K562 (cell line): Measurements from ENCODE around the gene ETV3. TPM values are rescaled to one million over a fixed set of nuclear protein-coding genes. Genes with fewer than 3 reads are reported as not detected.
A peak's percentile ranks its signal among the peaks of the same experiment; 100 is the strongest.

Experiments used
- ATAC-seq: fragments of 200-7000 bp; cut with Tn5 transposase; 3 replicates; pipeline ENCODE4 v1.9.1; 2020; ENCODE audit warnings: moderate library complexity
- BruUV-seq: library from RNA; stranded (reverse); fragments of 400-500 nt; replicated peaks from 2 replicates; lab custom pipeline; 2021; lab: Mats Ljungman, UMichigan
- CTCF ChIA-PET: fragments of 300-600 bp; formaldehyde crosslinking; extraction: SDS; loops from one replicate; lab custom pipeline; 2021; ENCODE audit warnings: low intra/inter-chr PET ratio; lab: Yijun Ruan, JAX
- POLR2A ChIA-PET: fragments of 300-600, 350-650 bp; sonication (Branson Sonifier 250); formaldehyde crosslinking; extraction: SDS; loops from one replicate; lab custom pipeline; 2021; ENCODE audit warnings: antibody characterized with exemption, inconsistent platforms; lab: Yijun Ruan, JAX
- DNase-seq, 4 experiments: peaks; one replicate each; pipeline versions ENCODE4 v3.0.0 to v3.0.0-alpha.2; 2011 to 2018; ENCODE audit warnings: low spot score in 3 of 4, mixed read lengths in 3 of 4; ENCODE audit errors: extremely low read depth in 1 of 4
- FAIRE-seq: peaks from 2 replicates; lab custom pipeline; 2011; peaks lifted over from hg19 to GRCh38; lab: Jason Lieb, UNC
- H2AFZ ChIP-seq: 2 replicates; pipeline ENCODE4 v1.6.0; 2011; ENCODE audit warnings: low read depth, low read length, control low read depth, inconsistent platforms
- H3K27ac ChIP-seq: fragments of 200-600 bp; 3 replicates; pipeline ENCODE4 v1.8.0; 2011; ENCODE audit warnings: low read depth, mild to moderate bottlenecking, control low read depth, inconsistent platforms, low read length, moderate library complexity, mixed read lengths; ENCODE audit errors: extremely low read depth
- H3K27me3 ChIP-seq, 2 experiments: fragments of 300-600 bp in 1 of 2; 2 replicates in 1 of 2; 3 replicates in 1 of 2; pipeline versions ENCODE4 v1.6.0 to v1.8.0; 2011; ENCODE audit warnings: inconsistent platforms in 2 of 2, low read length in 2 of 2, mild to moderate bottlenecking in 1 of 2, mixed read lengths in 1 of 2, moderate library complexity in 1 of 2; ENCODE audit not compliant: control insufficient read depth in 2 of 2, insufficient read depth in 2 of 2
- H3K36me3 ChIP-seq: fragments of 300-600 bp; 3 replicates; pipeline ENCODE4 v1.8.0; 2011; ENCODE audit warnings: mild to moderate bottlenecking, low read length, inconsistent platforms; ENCODE audit not compliant: control insufficient read depth, insufficient read depth
- H3K4me1 ChIP-seq, 2 experiments: fragments of 200-600 bp in 1 of 2; replicated peaks in 1 of 2; 2 replicates in 1 of 2; 3 replicates in 1 of 2; pipeline versions ENCODE4 v1.5.1 to v1.8.0; 2011; ENCODE audit warnings: inconsistent platforms in 2 of 2, low read length in 2 of 2, mild to moderate bottlenecking in 1 of 2, mixed read lengths in 1 of 2, moderate library complexity in 1 of 2; ENCODE audit not compliant: control insufficient read depth in 2 of 2, insufficient read depth in 2 of 2
- H3K4me2 ChIP-seq: 2 replicates; pipeline ENCODE4 v1.6.1; 2011; ENCODE audit warnings: low read length, control low read depth, inconsistent platforms, mixed read lengths; ENCODE audit not compliant: insufficient read depth
- H3K4me3 ChIP-seq: fragments of 200-600 bp; sonication (generic), shearing (Covaris generic); 2 replicates; pipeline ENCODE4 v1.5.1; 2016; ENCODE audit warnings: control low read depth, inconsistent platforms
- H3K79me2 ChIP-seq: fragments of 200-600 bp; 3 replicates; pipeline ENCODE4 v1.8.0; 2011; ENCODE audit warnings: low read length, inconsistent platforms; ENCODE audit not compliant: control insufficient read depth, insufficient read depth
- H3K9ac ChIP-seq, 2 experiments: 2 replicates each; pipeline versions ENCODE4 v1.6.0 to v1.6.1; 2011; ENCODE audit warnings: low read depth in 2 of 2, low read length in 2 of 2, control low read depth in 1 of 2, inconsistent platforms in 1 of 2, mild to moderate bottlenecking in 1 of 2, mixed read lengths in 1 of 2; ENCODE audit not compliant: insufficient read depth in 1 of 2
- H3K9me1 ChIP-seq: one replicate; pipeline ENCODE4 v1.6.0; 2011; ENCODE audit warnings: inconsistent platforms, mild to moderate bottlenecking, low read length, moderate library complexity; ENCODE audit not compliant: control insufficient read depth, insufficient read depth
- H3K9me3 ChIP-seq: replicated peaks from 2 replicates; pipeline ENCODE4 v1.5.1; 2011; ENCODE audit warnings: low read depth, low read length, inconsistent platforms; ENCODE audit not compliant: control insufficient read depth, insufficient read depth
- H4K20me1 ChIP-seq: replicated peaks from 2 replicates; pipeline ENCODE4 v1.6.1; 2011; ENCODE audit warnings: low read length, inconsistent platforms, mixed read lengths; ENCODE audit not compliant: control insufficient read depth, insufficient read depth
- BDP1 ChIP-seq: IDR thresholded peaks from 3 replicates; pipeline ENCODE4 v1.6.1; 2011; ENCODE audit not compliant: insufficient read length, insufficient read depth
- CC2D1A ChIP-seq: fragments of 450-650 bp; IDR thresholded peaks from 2 replicates; pipeline ENCODE4 v1.6.1; 2017; ENCODE audit warnings: mild to moderate bottlenecking
- CHD2 ChIP-seq: IDR thresholded peaks from 2 replicates; pipeline ENCODE4 v1.6.1; 2011; ENCODE audit warnings: low read depth, low read length
- KDM5B ChIP-seq: fragments of 200-600 bp; sonication (generic); IDR thresholded peaks from 2 replicates; pipeline ENCODE4 v1.6.1; 2012; ENCODE audit warnings: low read depth, mild to moderate bottlenecking, moderate library complexity, low read length, control low read depth, inconsistent platforms; ENCODE audit not compliant: insufficient replicate concordance
- MCM2 ChIP-seq: fragments of 450-650 bp; IDR thresholded peaks from 2 replicates; pipeline ENCODE4 v1.6.1; 2017; ENCODE audit warnings: low read depth, mild to moderate bottlenecking
- MCM5 ChIP-seq: fragments of 450-650 bp; IDR thresholded peaks from 2 replicates; pipeline ENCODE4 v1.6.1; 2016; ENCODE audit warnings: low read depth
- MTA2 ChIP-seq: fragments of 450-650 bp; IDR thresholded peaks from 2 replicates; pipeline ENCODE4 v1.6.1; 2016; ENCODE audit warnings: low read depth
- NR3C1 ChIP-seq: sonication (generic); formaldehyde crosslinking; IDR thresholded peaks from 2 replicates; pipeline ENCODE4 v1.8.1; 2022; ENCODE audit warnings: missing genetic modification reagents
- PHF20 ChIP-seq: fragments of 450-650 bp; IDR thresholded peaks from 2 replicates; pipeline ENCODE4 v1.6.1; 2018; ENCODE audit not compliant: partially characterized antibody
- RBM15 ChIP-seq: fragments of 200-400 bp; formaldehyde crosslinking; IDR thresholded peaks from 2 replicates; pipeline ENCODE4 v1.6.1; 2018; ENCODE audit warnings: mild to moderate bottlenecking, low read length, moderate library complexity; ENCODE audit not compliant: insufficient read depth
- RFX1 ChIP-seq: fragments of 450-650 bp; IDR thresholded peaks from 2 replicates; pipeline ENCODE4 v1.6.1; 2016; ENCODE audit warnings: mild to moderate bottlenecking, moderate library complexity
- ZHX1 ChIP-seq: fragments of 150-350 bp; conservative IDR thresholded peaks from 2 replicates; pipeline ENCODE4 v1.6.1; 2014; ENCODE audit warnings: low read length
- ZNF143 ChIP-seq: sonication (generic); formaldehyde crosslinking; IDR thresholded peaks from 2 replicates; pipeline ENCODE4 v1.9.0; 2022; ENCODE audit warnings: mild to moderate bottlenecking, missing genetic modification reagents
- ZNF165 ChIP-seq: fragments of 250-450 bp; sonication (Bioruptor Pico); IDR thresholded peaks from 2 replicates; pipeline ENCODE4 v1.4.0; 2020; ENCODE audit warnings: borderline replicate concordance
- ZNF449 ChIP-seq: fragments of 250-450 bp; sonication (Bioruptor Pico); IDR thresholded peaks from 2 replicates; pipeline ENCODE4 v1.8.0; 2022; ENCODE audit warnings: moderate library complexity, mild to moderate bottlenecking, inconsistent platforms
- ZNF668 ChIP-seq: fragments of 250-450 bp; sonication (Bioruptor Pico); IDR thresholded peaks from 2 replicates; pipeline ENCODE4 v1.8.0; 2022; ENCODE audit warnings: mild to moderate bottlenecking, inconsistent platforms
- WGBS: fragments of 100-300 bp; shearing (Covaris generic); methylation state at CpG from one replicate; pipeline ENCODE4 v1.1.6; 2016; ENCODE audit warnings: low coverage, mixed read lengths; ENCODE audit not compliant: insufficient coverage; ENCODE audit errors: missing lambda C conversion rate; 5-methylcytosine and 5-hydroxymethylcytosine counted together
- in situ Hi-C: fragments of 300-500 bp; cut with MboI; formaldehyde crosslinking; loops from 4 replicates; pipeline ENCODE4 v1.15.0; 2018; ENCODE audit warnings: inconsistent platforms, mixed read lengths
- intact Hi-C: fragments of 100-400 bp; cut with micrococcal nuclease; formaldehyde crosslinking; loops from 2 replicates; pipeline ENCODE4 v1.14.2; 2022
- polyA plus RNA-seq, 8 experiments: library from polyadenylated mRNA; depleted of rRNA in 4 of 8; stranded (reverse) in 5 of 8; unstranded in 3 of 8; fragments of >200 nt; fragmentation: Nextera tagmentation in 2 of 8; fragmentation: Illumina TruSeq in 1 of 8; extraction: Ambion mirVana in 2 of 8; extraction: Trizol in 1 of 8; gene quantifications; 2 replicates each; pipeline versions ENCODE4 v1.2.1 to v1.2.3, GENCODE V29; 2011 to 2014; ENCODE audit warnings: inconsistent platforms in 1 of 8, missing spikeins in 1 of 8
- total RNA-seq, 7 experiments: library from RNA; depleted of rRNA in 6 of 7; stranded (reverse); fragments of >200 nt in 6 of 7; fragmentation: Illumina TruSeq in 2 of 7; extraction: Trizol in 2 of 7; gene quantifications; 2 replicates each; pipeline versions ENCODE4 v1.2.1 to v1.2.3, GENCODE V29; 2011 to 2021; ENCODE audit warnings: low replicate concordance in 1 of 7

The ETV3 gene
- total and polyA plus RNA-seq, 9 of the 15 experiments (the other 6 are each of a cell fraction or from before 2014, with no cell fraction given), result 3.1 to 16.0 (median 9.0) TPM

- no peaks in the 10 kb centered on the region for H3K79me2 ChIP-seq
- H3K4me2 ChIP-seq, result no peak within 1 kb of the TSS
- H3K36me3 ChIP-seq, result no peaks in the 10 kb centered on the region
- peaks cover 0 to 4% of the 10 kb centered on the region in 2 experiments; a peak in 1 of 5 replicates for H3K4me1 ChIP-seq
- POLR2A ChIA-PET, result interaction anchor here (1.7 kb wide), 1 partner anchor 10 kb away, joined by 5 read pairs; no protein-coding TSS in a partner anchor
- no peak within 1 kb of the TSS for H2AFZ ChIP-seq
- no TSS peak for BruUV-seq
- in situ Hi-C loops, result loop anchor here (5.0 to 10.0 kb wide), 2 partner anchors 38 to 395 kb away; partner anchors contain the start of gene ETV3
- H4K20me1 ChIP-seq, result no peaks in the 10 kb centered on the region
- 17% methylated on average over 2 of the region's 3 CpGs for WGBS
- peaks cover 25 to 59% of the 10 kb centered on the region in 2 experiments for H3K27me3 ChIP-seq
- H3K4me3 ChIP-seq, result no peak within 1 kb of the TSS
- CTCF ChIA-PET, result no interaction called here
- intact Hi-C loops, result loop anchor here (10.0 kb wide), 1 partner anchor 395 kb away; no protein-coding TSS in a partner anchor
- no peaks in the 10 kb centered on the region for H3K9me1 ChIP-seq
- no peak within 1 kb of the TSS for H3K27ac ChIP-seq
- H3K9ac ChIP-seq, result peak within 1 kb of the TSS in 1 of 2 experiments; percentile 20; a peak in 1 of 4 replicates
- H3K9me3 ChIP-seq, result no peaks in the 10 kb centered on the region
- ATAC-seq, result no peak
- no peak for DNase-seq
- no peak for FAIRE-seq
- TF ChIP-seq ZNF449 (CRISPR knock-in tag) (no peak), CHD2 (no peak), KDM5B (no peak), ZNF165 (CRISPR knock-in tag) (no peak), MCM5 (no peak), BDP1 (no peak), ZNF668 (CRISPR knock-in tag) (no peak), RFX1 (no peak), CC2D1A (no peak), ZHX1 (no peak), ZNF143 (CRISPR knock-in tag) (no peak), PHF20 (no peak), NR3C1 (CRISPR knock-in tag) (no peak), MCM2 (no peak), RBM15 (no peak), MTA2 (no peak)
Observed at GRCh38 chr1:157099633-157100009, 38.6 kb downstream of the ETV3 start, which contains the start of gene ETV3L. TSS of gene ETV3L (minus strand) at chr1:157099808. CDS start at chr1:157099523, 285 bp downstream.
